Stimulated activated naive CD8-positive, alpha-beta T cell treated with anti-CD3 and anti-CD28 coated beads, Interleukin-15, amount 100 ng/mL, for 72 hours (primary cell): ENCODE data around the gene RAPGEF1.
A peak's percentile ranks its signal among the peaks of the same experiment; 100 is the strongest.

Experiments
- ATAC-seq: fragments of 150-1000 bp; cut with Tn5 transposase; 2 replicates; pipeline ENCODE4 v1.10.0; 2021; ENCODE audit warnings: mild to moderate bottlenecking, moderate library complexity
- DNase-seq, 2 donors: peaks; one replicate each; pipeline ENCODE4 v3.0.0; 2021 to 2022
- H3K27ac Mint-ChIP-seq, 2 donors: one replicate each; pipeline ENCODE4 v1.8.0; 2022; ENCODE audit warnings: mild to moderate bottlenecking in 2 of 2, mixed read lengths in 2 of 2, moderate library complexity in 2 of 2
- H3K27me3 Mint-ChIP-seq: one replicate; pipeline ENCODE4 v1.8.0; 2022; ENCODE audit warnings: mixed read lengths
- H3K4me1 Mint-ChIP-seq: one replicate; pipeline ENCODE4 v1.8.0; 2022; ENCODE audit warnings: mild to moderate bottlenecking, mixed read lengths
- H3K4me3 Mint-ChIP-seq, 2 donors: one replicate each; pipeline ENCODE4 v1.8.0; 2022; ENCODE audit warnings: mild to moderate bottlenecking in 2 of 2, mixed read lengths in 2 of 2, moderate library complexity in 1 of 2
- H3K9me3 Mint-ChIP-seq, 2 donors: one replicate each; pipeline ENCODE4 v1.8.0; 2022; ENCODE audit warnings: mixed read lengths in 2 of 2

Gene RAPGEF1

DNA sequence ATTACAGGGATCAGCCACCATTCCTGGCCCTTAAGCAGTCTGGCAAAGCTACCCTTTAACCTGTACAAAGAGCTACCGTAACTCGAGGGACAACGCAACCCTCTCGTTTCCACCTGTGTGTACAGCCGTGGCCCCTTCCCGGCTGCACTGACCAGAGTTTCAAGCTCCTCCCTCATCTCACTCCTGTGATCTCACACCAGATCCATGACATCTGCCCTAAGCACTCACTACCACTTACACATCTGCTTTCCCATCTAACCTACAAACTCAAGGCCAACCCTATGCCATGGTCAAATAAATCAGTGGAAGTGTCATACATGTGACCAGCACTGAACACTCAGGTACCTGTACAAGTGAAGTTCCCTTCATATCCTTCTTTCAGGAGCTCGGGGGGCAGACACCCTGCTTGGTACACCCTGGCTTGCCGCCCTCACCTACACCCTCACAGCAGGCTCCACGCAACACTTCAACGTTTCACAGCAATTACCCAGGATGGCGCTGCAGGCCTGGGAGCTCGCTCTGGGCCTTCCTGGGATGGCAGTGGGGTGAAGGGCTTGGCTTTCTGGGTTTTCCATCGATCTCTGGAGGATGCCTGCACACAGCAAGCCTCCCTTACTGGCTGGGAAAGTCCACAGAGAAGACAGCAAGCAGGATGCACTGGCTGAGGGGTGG is 132.8 kb downstream of the RAPGEF1 start:
- DNase-seq = no peak
- no peak for ATAC-seq
- H3K4me3 Mint-ChIP-seq = no peak overlapping the region

DNA sequence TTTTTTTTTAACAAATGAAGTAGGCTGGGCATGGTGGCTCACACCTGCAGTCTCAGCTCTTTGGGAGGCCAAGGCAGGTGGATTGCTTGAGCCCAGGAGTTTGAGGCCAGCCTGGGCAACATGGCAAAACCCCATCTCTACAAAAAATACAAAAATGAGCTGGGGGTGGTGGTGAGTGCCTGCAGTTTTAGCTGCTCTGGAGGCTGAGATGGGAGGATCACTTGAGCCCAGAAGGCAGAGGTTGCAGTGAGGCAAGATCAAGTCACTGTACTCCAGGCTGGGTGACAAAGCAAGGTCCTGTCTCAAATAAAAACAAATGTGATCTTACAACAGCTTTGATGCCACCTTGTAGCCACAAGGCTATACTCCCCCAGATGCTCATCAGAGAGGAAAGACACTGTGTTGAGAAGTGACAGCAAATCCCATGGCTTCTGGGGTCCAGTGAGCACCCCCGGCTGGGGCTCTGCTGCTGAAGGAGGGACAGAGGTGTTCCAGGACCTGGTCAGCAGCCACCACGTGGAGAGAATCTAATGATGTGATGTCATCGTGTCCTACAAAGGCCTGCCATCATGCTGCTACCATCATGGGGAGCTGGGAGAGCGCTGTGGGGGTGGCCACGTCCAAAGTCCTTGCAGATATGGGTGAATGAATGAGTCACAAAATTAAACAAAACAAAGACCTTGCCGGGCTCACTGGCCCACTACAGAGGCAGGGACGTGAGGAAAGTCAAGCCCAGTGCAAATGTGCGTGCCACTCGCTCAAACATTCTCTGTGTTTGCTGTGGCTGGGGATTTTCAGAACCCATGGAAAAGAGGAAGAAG is 133.9 kb downstream of the RAPGEF1 start:
- H3K27me3 Mint-ChIP-seq = no peaks in the 10 kb centered on the region
- no peaks in the 10 kb centered on the region for H3K9me3 Mint-ChIP-seq
- H3K4me1 Mint-ChIP-seq = peaks cover 5% of the 10 kb centered on the region
- H3K27ac Mint-ChIP-seq = peak overlapping the region in 1 of 2 donors; percentile 43
- ATAC-seq (no peak), DNase-seq (no peak)
- no peak overlapping the region for H3K4me3 Mint-ChIP-seq

More for the DNA sequence above, 132.8 kb downstream of the RAPGEF1 start:
- Mint-ChIP-seq H3K27me3 (no peaks in the 10 kb centered on the region), H3K27ac (peak overlapping the region in 1 of 2 donors; percentile 20), H3K9me3 (no peaks in the 10 kb centered on the region), H3K4me1 (peaks cover 5% of the 10 kb centered on the region)

DNA sequence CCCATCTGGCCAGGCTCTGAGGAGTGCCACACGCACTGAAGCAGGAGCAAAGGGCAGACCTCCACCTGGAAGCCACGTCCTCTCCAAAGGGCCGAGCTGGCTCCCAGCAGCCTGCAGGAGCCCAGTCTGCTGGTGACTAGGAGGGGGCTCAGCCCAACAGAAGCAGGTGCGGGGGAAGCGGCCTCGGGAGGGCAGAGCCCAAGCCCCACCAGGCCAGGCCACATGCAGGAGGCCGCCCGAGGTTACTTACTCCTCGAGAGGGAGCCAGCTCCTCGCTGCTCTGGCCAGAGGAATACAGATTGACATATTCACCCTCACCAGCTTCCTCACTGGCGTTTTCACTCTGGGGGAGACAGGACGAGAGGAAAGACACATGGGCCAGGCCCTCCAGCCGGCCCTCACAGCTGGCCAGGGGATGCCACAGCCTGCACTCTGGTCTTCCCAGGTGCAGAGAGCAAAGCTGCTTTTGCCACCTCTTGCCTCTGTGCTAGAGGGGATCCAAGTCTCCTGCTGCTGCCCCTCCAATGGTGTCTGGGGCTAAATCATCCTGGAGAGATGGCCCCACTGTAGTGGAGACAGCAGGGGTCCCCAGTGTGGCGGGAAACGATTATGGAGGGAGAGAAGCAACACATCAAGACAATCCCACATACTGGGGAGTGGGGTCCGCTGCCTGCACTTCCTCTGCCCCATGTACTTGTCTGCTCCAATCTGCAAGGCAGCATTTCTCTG is 136.0 kb downstream of the RAPGEF1 start:
- peaks cover 5% of the 10 kb centered on the region for H3K4me1 Mint-ChIP-seq
- no peaks in the 10 kb centered on the region for H3K9me3 Mint-ChIP-seq
- H3K27me3 Mint-ChIP-seq = no peaks in the 10 kb centered on the region
- no peak overlapping the region for H3K4me3 Mint-ChIP-seq
- ATAC-seq (no peak), DNase-seq (no peak)
- no peak overlapping the region for H3K27ac Mint-ChIP-seq

DNA sequence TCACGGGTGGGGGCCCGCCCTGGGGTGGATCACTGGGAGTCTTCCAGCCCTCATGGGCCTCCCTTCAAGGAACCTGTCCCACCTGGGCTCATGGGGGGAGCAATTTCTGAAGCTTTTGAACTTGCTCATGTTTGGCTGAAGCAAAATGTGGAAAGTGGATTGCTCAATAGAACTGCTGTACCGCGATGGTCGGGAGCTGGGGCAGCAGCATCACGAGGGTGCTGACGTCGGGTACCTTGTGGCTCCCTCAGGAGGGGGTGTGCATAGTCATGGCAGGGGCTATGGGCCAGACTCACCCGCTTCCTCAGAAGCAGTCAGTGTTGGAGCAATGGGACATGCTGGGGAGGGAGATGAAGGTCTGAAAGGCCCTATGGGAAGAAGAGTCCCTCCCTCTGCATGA is 136.7 kb downstream of the RAPGEF1 start:
- Mint-ChIP-seq H3K4me3 (no peak overlapping the region), H3K27ac (no peak overlapping the region), H3K9me3 (no peaks in the 10 kb centered on the region), H3K27me3 (no peaks in the 10 kb centered on the region), H3K4me1 (peaks cover 5% of the 10 kb centered on the region)
- no peak for DNase-seq
- ATAC-seq = no peak

DNA sequence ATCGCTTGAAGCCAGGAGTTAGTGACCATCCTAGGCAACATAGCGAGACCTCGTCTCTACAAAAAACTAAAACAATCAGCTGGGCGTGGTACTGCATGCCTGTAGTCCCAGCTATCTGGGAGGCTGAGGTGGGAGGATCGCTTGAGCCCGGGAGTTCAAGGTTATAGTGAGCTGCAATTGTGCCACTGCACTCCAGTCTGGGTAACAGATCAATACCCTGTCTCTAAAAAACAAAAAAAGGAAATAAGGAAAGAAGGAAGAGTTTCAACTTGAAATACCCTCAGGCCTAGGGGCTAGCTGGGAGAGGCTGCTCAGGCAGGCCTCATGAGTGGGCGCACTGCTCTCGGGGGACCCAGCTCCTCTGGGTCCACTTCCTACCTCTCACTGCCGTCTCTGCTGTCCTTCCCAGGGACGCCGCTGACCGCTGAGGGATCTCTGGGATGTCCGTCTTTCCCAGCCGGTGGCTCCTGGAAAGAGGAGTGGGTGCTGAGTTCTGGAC is 138.1 kb downstream of the RAPGEF1 start:
- ATAC-seq (no peak), DNase-seq (no peak)
- no peaks in the 10 kb centered on the region for H3K9me3 Mint-ChIP-seq

DNA sequence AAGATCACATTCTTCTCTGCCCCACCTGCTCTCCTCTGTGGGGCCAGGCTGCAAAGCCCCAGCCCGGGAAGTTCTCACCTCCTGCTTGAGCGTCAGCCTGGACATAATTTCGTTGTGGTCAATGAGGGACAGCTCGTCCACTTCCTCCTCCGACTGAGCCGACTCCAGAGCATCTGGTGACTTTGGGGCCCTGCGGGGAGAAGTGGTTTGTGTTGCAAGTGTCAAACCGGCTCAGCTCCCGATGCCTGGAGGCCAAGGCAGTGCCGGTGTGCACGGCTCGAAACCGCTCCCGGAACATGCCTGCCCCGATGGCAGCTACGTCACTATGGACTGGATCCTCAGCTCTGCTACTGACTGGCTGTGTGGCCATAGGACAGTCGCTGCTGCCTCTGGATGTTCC is 141.8 kb downstream of the RAPGEF1 start:
- Mint-ChIP-seq H3K4me3 (no peak overlapping the region), H3K27me3 (no peaks in the 10 kb centered on the region), H3K9me3 (no peaks in the 10 kb centered on the region), H3K27ac (no peak overlapping the region), H3K4me1 (peaks cover 1% of the 10 kb centered on the region)
- ATAC-seq (no peak), DNase-seq (no peak)

More for the DNA sequence above, 138.1 kb downstream of the RAPGEF1 start:
- H3K4me3 Mint-ChIP-seq = no peak overlapping the region
- H3K27ac Mint-ChIP-seq = peak overlapping the region in 1 of 2 donors; percentile 21
- no peaks in the 10 kb centered on the region for H3K27me3 Mint-ChIP-seq
- H3K4me1 Mint-ChIP-seq = peaks cover 5% of the 10 kb centered on the region

DNA sequence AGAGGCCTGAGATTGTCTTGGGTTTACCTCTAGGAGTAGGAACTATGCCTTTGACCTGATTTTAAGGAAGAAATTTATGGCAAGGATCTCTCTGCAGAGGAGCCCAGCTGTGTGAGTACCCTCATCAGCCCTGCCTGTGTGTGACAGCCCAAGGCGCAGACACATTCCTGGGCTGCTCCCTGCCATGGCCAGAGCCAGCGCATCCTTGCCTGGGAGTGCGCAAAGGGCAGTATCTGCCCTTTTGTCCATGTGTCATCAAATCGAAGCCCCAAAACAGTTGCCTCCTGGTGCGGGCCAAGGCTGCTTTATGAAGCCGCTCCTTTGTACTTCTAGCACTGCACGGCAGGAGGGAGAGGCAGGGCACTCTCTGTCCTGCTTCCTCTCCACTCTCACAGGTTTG is 142.6 kb downstream of the RAPGEF1 start:
- peak overlapping the region in 1 of 2 donors; percentile 75 for H3K27ac Mint-ChIP-seq
- DNase-seq (no peak), ATAC-seq (no peak)
- H3K9me3 Mint-ChIP-seq = no peaks in the 10 kb centered on the region
- no peaks in the 10 kb centered on the region for H3K4me1 Mint-ChIP-seq
- no peak overlapping the region for H3K4me3 Mint-ChIP-seq
- H3K27me3 Mint-ChIP-seq = no peaks in the 10 kb centered on the region

DNA sequence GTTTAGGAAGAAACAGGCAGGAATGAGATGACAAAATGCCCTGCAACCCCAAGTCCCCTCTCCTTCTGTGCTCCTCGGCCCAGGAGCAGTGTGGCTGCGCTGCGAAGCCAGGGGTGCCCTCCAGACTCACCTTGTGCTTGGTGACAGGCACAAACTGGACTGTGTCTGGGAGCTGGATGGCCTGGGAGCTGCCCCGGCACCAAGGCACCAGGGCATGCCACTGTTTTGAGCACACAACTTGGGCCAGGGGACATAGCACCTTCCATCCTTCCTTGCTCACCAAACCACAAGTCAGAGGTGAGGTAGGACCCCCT is 143.5 kb downstream of the RAPGEF1 start:
- peak overlapping the region in 1 of 2 donors; percentile 75 for H3K27ac Mint-ChIP-seq
- DNase-seq (no peak), ATAC-seq (no peak)
- H3K4me1 Mint-ChIP-seq = peaks cover 8% of the 10 kb centered on the region
- H3K9me3 Mint-ChIP-seq = no peaks in the 10 kb centered on the region
- H3K4me3 Mint-ChIP-seq = no peak overlapping the region
- no peaks in the 10 kb centered on the region for H3K27me3 Mint-ChIP-seq

DNA sequence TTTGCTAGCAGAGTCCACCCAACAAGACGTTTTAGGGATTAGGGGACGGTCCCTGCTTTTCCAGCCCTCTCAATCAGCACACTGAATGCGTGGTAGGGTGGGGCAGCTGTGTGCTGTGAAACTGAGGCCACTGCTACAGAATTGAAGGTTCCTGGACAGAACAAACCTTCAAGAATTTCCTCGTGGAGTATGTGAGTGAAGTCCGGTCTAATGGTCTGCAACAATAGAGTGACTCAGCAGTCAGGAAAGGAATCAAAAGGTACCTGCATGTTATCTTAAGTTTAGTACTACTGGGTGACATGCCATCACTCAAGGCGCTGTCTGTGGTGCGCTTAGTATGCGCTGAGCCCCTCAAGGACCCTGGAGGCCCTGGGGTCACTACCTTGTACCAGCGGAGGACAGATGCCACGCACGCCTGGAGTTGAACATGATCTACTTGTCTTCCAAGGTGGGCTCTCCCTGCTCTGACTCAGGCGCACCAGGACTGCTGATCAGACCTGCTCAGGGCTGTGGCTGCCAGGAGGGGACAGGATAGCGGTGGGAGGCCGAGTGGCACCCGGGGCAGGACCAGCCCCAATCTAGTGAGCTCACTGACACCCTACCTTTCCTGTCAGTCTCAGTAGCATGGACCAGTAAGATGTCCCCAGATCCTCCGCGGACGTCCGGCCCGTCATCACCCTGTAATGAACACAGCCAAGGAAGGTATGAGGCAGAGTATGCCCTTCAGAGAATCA is 144.0 kb downstream of the RAPGEF1 start:
- ATAC-seq = no peak
- H3K27me3 Mint-ChIP-seq = no peaks in the 10 kb centered on the region
- DNase-seq = no peak
- peak overlapping the region in 1 of 2 donors; percentile 85 for H3K27ac Mint-ChIP-seq
- H3K9me3 Mint-ChIP-seq = no peaks in the 10 kb centered on the region
- no peak overlapping the region for H3K4me3 Mint-ChIP-seq
- peaks cover 14% of the 10 kb centered on the region for H3K4me1 Mint-ChIP-seq

DNA sequence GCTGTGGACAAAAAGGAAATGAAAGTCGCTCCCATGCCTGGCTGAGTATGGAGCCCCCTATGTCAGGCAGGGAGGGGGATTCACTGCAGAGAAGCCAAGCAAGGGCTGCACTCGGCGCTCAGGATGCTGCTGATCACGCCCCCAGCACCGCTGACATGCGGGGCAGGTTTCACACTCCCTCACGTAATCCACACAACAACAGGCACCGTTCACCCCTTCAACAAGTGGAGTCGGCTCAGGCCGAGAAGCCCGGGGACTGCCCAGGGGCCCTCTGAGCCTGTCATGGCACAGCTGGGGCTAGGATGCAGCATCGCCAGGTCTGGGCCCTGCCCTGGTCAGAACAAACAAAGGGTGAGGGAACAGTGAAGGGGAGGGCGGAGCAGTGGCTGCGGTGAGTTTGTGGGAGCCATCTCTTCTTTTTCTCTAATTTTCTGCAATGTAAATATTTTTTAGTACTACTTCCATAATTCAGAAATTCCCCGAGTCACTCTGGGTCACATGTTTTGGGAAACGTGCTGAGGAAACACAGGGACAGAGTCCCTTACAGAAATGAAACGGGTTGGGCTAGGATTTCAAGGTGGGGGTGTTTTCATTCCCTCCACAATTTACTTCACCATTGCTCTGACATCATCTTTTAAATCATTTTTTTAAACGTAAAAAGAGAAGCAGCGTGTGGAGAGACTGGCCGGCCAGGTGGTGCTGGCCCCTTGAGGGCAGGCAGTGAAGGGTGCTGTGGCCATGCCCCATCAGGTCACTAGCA is 144.8 kb downstream of the RAPGEF1 start:
- DNase-seq (no peak), ATAC-seq (no peak)
- no peak overlapping the region for H3K4me3 Mint-ChIP-seq
- peaks cover 21% of the 10 kb centered on the region for H3K4me1 Mint-ChIP-seq
- no peaks in the 10 kb centered on the region for H3K9me3 Mint-ChIP-seq
- peak overlapping the region in 1 of 2 donors; percentile 85 for H3K27ac Mint-ChIP-seq
- H3K27me3 Mint-ChIP-seq = no peaks in the 10 kb centered on the region

DNA sequence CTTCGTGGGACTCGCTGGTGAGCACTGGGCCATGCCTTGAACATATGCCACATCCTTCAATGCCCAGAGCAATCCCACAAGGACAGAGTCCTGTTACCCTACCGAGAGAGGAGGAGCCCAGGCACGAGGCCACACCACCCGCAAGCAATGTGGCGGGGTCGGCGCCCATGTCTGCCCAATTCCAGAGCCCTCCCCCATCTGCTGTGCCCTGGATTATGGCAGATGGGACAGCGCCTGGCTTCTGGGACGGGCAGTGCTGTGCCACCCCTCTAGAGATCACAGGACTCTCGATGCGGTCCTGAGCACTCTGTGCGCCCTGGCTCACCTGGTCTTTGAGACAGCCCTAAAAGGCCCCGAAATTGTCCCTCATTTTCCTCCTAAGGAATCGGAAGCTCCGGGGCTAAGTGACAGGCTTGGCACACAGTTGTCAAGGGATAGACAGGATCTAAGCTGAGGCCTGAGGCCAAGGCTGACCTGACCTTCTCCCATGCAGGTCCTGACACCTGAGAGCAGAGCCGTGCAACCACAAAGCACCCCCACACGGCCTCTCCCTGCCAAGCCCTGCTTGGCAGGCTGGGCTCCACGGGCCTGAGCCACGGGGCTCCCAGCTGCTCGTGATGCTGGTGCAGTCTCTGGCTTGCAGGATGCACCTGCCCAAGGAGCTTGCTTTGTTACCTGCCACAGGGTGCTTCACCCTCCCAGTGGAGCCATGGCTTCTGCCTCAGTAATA is 145.8 kb downstream of the RAPGEF1 start:
- Mint-ChIP-seq H3K27ac (peak overlapping the region in 1 of 2 donors; percentile 27), H3K4me3 (no peak overlapping the region)

DNA sequence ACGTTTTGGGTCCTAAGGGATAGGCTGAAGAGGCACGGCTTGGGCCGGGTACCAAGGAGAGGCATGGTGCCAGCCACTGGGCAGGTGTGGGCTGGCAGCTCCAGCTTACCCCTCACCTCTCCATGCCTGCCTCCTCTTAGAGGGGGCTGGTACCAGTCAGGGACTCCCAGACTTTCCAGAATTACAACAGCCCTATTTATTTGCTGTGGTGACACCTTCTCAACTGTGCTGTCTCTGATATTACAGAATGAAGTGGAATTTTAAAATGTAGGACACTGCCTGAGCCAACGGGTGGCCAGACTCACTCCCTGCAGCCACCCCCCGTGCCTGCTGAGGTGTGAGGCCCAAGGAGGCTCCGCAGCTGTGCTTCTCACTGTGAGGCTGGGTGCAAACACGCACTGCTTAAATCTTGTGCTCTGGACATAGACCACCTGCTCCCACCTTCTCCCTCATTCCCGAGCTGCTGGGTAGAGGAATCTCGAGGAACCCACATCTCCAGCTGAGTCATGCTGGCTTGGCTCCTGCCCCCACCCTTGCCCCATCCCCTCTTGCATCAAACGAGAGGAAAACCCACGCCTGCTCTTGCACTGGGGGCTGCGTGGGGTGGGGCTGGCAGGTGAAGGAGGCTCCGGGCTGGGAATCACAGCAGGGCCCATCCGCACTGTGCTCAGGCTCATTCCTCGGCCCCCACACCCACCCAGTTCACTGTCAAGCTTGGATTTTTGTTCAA is 146.6 kb downstream of the RAPGEF1 start:
- Mint-ChIP-seq H3K27ac (peak overlapping the region in 1 of 2 donors; percentile 42), H3K4me3 (no peak overlapping the region), H3K4me1 (peaks cover 22% of the 10 kb centered on the region), H3K9me3 (no peaks in the 10 kb centered on the region), H3K27me3 (no peaks in the 10 kb centered on the region)
- no peak for DNase-seq
- no peak for ATAC-seq

More for the DNA sequence above, 145.8 kb downstream of the RAPGEF1 start:
- Mint-ChIP-seq H3K9me3 (no peaks in the 10 kb centered on the region), H3K27me3 (no peaks in the 10 kb centered on the region), H3K4me1 (peaks cover 22% of the 10 kb centered on the region)
- ATAC-seq (no peak), DNase-seq (no peak)

DNA sequence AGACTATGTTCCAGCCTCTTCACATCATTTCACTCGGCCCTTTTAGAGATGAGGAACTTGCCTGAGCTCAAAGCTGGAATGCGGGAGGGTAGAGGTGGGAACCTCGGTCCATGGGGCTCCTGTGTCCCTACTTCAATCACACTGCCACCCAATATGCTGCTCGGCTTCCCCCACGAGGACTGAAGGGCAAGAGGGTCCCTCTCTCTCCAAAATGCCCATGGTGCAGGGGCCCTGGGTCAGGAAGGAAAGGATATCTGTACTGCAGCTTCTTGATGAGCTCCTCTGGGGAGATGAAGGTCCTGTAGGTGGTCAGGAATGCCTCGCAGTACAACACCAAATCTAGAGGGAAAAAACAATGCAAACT is 148.0 kb downstream of the RAPGEF1 start:
- DNase-seq (no peak), ATAC-seq (no peak)
- Mint-ChIP-seq H3K27me3 (no peaks in the 10 kb centered on the region), H3K27ac (peak overlapping the region in 1 of 2 donors; percentile 66), H3K4me1 (peaks cover 33% of the 10 kb centered on the region), H3K9me3 (no peaks in the 10 kb centered on the region), H3K4me3 (no peak overlapping the region)
